Superior temporal gyrus (tissue), 1 donor: Measurements from ENCODE around the gene GARNL3.

Experiments used
- DNase-seq: peaks from one replicate; pipeline ENCODE4 v3.0.0-alpha.2; 2016; ENCODE audit errors: extremely low spot score

The GARNL3 gene

DNA sequence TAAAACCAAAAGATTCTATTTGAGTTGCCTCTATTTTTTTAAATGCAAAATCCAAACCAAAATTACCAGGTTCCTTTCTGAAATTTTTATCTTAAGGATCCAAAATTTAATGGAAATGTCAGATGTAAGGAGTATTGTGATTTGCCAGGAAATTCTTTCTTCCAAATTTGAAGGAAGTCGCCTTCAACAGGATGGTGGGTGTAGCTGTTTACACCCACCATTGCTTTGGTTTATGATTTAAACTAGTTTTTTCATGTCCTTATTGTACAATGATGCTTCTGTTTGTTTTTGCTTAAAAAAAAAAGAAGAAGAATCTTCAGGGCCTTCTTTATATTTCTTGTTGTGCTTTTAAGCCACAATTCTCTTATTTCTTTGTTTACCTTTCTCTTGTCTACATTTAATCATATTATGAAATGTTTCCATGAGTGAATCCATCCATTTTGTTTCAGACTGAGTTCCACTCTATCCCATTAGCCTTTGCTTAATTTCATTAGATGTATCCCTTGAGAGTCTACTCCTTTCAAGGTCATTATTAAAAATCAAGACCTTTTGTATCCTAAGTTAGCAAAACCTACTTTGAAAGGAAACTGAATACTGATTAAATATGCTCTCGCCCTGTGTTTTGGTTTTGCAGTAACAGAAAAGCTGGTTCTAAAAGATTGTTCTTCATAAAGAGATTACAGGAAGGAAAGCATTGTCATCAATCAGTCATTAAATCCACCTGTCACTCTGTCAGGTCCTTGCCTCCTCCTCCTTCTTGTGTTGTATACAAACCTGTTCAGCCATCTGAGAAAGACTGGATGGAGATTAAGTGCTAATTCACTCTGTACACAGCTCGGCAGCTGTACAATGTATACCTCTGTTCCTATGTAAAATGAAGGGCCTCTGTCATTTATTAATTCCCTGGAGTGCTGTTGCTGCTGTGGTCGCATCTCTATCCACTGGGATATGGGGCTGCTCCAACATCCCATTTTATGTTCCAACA is 86.9 kb downstream of the GARNL3 start:
- DNase-seq = no peak

DNA sequence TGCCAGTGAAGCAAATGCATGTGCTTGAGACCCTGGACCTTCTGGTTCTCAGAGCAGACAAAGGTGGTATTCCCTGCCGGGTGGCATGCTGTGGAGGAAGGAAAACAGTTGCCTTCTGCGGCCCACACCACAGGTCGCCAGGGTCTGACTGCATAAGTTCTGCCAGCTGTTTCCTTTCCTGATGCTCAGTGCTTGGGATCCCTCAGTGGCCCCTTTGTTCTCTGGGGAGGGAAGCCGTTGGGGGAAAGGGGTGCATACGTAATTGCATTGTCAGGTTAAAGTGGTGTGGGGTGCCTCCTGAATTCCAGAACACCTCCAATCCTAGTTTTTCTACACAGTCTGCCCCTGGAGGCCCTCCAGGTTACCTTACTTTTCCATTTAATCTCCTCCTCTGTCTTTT is 89.3 kb downstream of the GARNL3 start:
- no peak for DNase-seq

DNA sequence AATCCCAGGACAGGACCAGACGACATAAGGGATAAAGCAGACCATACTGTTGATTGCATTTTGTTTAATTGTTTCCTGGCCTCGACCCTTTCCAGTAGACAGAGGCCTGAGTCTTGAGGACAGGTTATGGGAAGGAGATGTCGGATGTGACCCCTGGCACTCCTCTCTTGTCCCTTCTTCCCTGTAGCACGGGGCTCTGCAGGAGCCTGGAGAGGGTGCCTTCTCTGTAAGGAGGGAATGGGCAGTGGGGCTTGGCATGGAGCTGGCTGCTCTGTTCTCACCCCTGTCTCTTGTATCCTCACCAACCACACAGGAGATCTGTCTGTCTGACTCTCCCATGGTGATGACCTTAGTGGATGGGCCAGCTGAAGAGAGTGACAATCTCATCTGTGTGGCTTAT is 92.3 kb downstream of the GARNL3 start:
- no peak for DNase-seq

DNA sequence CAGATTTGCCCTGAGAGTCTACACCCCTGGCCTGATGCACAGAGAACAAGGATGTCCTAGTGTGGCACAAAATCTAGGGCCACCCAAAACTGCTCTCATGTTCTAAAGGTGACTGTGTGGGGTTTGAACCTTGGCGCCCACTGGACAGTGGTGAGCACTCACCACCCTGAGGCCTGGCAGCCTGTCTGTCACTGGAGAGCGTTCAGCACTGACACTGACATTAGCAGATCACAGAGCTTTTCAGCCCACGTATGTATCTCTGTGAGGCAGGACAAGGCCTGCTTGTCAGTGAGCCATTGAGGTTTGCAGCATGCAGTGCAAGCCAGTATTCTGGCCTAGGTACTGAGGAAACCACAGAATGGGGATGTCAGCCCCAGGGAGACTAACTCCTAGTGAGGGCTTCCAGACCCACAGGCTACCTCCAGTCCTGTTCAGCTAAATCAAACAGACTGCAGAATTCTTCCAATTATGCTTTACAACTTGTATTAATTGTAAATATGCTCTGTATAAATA is 93.5 kb downstream of the GARNL3 start:
- no peak for DNase-seq

DNA sequence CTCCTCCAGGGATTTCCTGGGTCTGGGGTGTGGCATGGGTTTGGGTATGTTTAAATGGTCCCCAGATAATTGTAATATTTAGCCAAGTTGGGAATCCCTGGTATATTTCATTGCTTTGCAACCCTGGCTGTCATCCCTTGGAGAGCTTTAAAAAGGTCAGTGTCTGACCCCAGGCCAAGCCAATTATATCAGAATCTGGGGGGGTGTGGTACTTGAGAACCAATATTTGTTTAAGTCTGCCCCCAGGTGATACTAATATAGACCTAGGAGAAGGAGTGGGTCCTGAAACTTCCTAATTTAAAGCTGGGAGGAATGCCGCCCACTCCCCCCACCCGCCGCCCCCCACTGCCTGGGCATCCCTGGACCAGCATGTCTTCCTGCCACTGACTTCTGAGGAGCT is 94.2 kb downstream of the GARNL3 start:
- DNase-seq = no peak

DNA sequence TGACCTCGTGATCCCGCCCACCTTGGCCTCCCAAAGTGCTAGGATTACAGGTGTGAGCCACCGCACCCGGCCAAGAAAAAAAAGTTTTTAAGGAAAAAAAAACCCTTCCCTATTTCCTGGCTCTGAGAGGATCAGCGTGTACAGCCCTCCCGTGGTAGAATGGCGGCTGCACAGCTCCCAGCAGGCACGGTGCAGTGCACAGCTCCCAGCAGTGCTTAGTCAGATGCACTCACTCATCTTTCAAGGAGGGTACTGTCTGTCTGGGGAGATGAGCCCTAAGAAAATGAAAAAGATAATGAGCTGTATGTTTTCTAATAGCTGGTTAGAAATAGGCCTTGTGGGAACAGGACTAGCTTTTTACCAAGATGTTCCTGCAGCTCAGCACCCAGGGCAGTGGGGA is 95.7 kb downstream of the GARNL3 start:
- no peak for DNase-seq

DNA sequence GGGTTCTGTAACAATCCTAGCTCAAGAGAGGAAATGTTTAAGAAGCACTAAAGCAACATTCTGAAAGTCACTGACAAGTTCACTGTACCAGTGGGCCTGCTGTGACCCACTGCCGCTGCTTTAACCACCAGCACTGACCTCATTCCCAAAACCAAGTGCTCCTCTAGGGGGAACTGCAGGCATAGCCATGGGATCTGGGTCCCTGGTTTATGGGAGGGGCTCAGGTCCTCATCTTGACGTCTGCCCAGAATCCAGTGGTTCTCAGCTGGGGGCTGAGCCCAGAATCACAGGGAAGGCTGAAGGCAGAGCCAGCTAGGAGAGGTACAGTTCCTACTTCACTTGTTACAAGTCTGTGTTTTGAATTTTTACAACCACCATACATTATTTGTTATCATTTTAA is 96.3 kb downstream of the GARNL3 start:
- no peak for DNase-seq

DNA sequence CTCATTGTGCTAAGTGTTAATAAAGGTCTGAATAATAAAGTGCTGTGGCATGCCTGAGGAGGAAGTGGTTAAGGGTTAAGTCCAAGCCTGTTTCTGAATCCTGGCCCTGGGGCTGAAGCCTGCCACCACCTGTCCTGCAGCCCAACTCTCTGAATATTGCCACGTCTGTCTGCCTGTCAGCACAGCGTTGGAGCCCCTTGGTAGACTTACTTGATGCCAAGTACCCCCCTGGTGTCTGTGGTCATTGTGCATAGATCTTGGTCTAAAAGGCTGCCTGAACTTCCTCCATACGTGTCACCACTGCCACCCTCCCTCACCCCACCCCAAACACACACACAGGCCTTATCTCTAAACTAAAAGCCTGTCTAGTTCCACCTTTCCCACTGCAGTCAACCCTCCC is 97.0 kb downstream of the GARNL3 start:
- DNase-seq = no peak

DNA sequence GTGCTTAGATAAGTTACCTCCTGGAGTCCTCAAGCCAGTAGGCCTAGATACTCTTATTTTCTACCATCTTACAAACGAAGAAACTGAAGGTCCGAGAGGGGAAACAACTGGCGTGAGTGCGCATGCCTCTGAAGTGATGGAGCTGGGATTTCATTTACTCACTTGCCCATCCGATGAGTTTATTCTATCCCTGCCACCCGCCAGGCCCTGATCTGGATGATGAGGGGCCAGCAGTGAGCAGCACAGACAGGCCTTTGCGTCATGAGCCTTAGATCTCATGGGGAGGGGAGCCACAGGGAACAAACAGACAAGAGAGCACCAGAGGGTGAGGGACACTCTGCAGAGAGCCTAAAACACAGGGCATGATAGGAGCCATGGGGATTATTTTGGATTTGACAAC is 98.3 kb downstream of the GARNL3 start:
- DNase-seq = no peak

DNA sequence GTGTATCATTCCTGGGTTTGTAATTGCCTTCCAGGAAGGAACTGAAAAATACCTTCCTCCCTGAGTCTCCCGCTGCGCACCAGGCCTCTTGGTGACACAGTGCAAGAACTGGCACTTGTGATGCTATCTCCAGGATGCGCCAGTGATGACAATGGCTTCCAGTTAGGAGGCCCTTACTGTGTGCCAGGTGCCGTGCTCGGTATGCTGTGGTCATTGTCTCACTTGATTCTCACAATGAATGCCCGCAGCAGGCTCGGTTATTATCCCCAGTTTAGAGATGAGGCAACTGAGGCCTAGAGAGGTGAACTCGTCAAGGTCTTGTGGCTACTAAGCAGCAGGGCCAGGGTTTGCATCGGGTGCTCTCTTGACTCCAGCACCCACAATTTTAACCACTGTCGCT is 100.9 kb downstream of the GARNL3 start:
- no peak for DNase-seq

DNA sequence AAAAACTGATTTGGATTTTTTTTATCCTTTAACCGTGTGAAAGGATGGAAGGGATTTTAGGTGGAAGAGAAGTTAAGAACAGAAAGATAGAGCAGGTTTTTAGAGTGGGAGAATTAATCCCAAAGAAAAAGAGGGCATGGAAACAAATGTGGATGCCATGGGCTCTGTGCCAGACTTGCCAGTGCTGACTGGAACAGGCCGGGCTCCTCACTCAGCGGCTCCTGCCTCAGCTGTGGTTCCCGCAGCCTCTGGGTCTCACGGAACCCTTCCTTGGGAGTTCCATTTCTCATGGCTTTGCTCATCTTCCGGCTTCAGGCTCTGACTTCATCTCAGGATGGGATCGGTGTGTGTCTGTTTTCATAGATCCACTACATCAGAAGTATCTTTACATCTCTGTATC is 102.0 kb downstream of the GARNL3 start:
- DNase-seq = peak; percentile 57

DNA sequence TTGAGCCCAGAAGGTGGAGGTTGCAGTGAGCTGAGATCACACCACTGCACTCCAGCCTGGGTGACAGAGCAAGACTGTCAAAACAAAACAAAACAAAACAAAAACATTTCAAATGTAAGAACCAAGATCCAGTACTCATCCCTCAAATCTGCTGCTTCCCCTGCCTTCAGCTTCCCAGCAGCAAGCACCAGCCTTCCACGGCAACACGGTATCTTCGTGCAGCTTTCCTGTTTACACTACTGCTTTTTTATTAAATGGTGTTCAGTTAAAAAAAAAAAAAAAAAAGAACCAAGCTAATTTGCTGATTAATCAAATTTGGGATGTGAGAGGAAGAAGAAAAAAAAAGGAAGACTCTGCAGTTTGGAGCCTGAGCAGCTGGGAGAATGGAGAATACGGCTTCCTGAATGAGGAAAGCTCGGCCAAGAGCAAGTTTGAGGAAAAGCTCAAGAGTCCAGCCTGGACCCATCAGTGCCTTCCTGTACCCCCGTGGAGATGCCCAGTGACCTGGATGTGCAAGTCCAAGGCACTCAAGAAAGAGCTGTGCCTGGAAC is 104.4 kb downstream of the GARNL3 start:
- no peak for DNase-seq

DNA sequence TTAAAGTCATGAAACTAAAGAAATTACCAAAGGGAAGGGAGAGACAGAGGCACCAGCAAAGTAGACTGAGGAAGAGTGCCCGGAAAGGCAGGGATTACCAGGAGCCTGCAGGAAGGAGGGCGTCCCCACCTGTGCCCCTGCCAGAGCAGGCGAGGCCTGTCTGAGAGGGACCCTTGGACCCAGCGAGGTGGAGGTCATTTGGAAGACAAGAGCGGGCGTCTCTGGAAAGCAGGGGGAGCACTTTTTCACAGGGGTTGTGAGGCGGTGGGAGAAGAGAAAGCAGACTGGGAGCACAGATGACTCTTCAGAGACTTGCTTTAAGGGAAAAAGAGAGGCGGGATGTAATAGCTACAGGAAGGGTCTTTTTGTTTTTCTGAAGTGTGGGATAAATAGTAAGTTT is 104.9 kb downstream of the GARNL3 start:
- no peak for DNase-seq

DNA sequence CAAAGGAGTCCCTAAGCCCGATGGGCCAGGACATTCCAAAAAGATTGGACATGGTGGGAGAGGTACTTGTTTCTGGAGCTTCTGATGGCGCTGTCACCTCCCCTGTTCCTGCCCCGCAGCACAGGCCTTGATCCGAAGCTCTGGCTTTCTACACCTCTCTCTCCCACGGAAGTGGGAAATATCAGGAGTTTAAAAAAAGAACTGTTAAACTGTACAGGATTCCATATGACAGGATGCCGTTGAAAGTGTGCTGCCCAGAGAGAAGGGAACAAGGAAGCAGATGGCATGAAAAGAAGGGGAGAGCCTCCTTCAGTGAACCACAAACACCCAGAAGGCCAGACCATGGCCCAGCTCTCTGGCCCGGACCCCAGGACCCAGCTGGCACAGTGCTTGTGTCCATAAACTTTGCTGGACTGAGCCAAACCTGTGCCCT is 105.6 kb downstream of the GARNL3 start:
- no peak for DNase-seq

DNA sequence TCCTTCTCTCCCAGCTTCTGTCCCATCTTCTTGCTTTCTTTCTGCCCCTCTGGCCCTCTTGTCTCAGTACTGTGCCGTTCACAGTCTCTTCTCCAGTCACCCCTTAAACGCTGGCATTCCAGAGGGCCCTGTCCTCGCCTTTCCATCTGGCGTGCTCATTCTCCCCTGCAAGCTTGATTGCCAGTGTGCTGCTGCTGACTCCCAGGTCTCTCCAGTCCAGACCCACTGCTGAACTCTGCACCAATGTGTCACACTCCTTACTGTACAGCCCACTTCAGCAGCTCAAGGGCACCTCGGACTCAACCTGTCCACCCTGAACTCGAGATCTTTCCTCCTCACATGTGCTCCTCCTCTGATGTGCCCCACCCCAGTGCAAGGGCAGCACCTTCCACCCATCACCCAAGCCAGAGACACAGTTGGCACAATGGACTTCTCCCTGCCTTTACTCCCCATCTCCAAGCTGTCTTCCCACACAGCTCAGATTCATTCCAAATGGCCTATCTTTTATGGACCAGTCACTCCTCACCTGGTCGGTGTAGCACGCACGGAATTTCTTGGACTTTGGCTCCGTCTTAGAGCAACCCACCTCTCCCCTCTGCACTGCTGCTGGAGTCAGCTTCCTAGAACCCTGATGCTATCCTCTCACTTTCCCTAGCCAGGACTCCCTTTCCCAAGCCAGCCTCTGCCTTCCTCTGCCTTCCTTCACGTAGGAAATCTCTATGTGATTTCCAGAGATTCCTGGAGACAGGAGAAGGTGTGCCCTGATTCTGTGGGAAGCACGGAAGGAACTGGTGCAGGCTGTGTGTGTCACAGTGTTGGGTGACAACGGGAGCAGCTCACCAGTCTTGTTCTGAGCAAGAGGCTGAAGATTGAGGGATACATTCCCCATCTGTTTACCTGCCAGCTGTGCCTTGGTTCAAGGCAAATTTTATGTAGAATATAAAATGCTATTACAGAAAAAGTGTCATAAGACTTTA is 106.4 kb downstream of the GARNL3 start:
- DNase-seq = no peak

DNA sequence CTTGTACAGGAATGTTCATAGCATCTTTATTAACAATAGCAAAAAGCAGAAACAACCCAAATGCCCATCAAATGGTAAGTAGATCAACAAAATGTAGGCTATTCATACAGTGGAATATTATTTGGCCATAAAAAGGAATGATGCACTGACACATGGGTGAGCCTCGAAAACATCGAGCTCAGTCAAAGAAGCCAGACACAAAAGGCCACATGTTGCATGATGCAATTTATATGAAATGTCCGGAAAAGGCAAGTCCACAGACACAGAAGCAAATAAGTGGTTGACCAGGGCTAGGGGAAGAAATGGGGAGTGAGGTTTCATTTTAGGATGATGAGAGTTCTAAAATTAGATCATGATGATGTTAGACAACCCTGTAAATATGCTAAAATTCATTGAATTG is 115.9 kb downstream of the GARNL3 start:
- DNase-seq = no peak

DNA sequence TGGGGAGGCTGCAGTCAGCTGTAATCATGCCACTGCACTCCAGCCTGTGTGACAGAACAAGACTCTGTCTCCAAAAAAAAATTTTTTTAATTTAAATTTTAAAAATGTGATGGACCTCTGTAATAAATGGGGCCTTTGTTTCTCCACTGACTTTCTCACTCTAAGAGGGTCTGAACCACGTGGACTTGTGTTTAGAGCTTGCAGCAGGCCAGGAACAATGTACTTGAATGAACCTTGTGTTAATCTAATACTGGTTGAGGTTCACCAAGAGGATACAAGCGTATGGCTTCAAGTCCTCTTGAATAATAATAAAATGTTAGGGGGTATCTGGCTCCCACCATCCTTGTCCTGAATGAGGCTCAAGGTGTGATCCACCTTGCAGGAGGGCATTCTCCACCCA is 118.0 kb downstream of the GARNL3 start:
- DNase-seq = no peak

DNA sequence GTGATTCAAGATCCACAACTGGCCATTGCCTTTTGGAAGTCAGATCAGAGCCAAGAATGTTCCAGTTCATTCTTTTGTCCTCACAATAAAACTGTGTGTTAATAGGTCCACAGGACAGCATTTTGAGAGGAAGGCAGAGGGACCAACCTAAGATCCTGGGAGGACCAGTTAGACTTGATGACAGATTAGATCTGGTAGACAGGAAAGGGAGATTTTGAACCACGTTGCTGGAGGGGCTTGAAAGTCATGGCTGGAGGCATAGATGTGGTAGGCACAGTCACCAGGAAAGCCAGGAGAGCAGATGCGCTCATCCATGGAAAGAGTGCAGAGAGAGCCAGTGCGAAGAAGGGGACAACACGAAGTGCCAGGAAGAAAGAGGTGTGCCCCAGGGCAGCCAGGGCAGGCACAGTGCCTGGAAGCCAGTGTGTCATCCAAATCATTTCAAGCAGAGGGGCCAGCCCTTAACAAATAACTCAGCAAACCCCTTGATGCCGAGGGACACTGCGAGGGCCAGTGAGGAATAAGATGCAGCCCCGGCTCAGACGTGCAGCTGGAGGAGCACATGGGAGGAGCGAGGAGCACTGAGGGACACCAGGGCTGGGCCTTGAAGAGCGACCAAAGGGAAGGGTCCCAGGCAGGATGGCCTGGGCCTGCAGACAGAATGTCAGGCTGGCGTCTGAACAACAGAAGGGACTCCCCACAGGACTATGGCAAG is 119.6 kb downstream of the GARNL3 start:
- DNase-seq = no peak

DNA sequence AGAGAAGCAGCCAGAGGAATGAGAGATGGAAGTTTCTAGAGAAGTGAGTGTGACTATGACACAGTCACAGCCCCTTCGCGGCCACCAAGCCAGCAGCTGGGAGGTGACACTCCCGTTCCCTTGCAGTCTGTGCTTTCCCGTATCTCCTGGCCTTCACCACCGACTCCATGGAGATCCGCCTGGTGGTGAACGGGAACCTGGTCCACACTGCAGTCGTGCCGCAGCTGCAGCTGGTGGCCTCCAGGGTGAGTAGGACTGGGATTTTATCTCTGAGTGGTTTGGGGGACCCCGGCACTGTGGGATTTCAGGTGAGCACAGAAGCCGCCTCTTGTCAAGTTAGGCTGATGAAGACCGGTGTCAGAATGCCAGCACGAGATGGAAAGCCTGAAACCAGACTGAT is 120.3 kb downstream of the GARNL3 start:
- DNase-seq = no peak

DNA sequence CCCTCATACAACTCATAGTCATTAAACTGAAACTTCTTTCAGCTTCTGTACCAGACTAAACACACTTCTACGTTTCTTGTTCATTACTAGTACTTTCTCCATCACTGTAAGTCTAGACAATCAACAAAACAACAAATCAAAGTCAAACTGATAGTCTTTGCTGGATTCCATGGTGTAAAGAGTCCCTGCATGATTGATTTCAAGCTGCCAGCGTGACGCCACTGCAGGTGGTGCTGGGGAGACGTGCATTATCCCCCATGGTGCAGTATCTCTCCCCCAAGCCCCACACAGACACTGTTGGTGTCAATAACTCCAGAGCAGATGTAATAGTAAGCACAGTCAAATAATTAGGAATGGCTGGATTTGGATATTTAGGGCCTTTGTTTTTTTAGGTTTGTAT is 121.7 kb downstream of the GARNL3 start:
- peak; percentile 8 for DNase-seq

DNA sequence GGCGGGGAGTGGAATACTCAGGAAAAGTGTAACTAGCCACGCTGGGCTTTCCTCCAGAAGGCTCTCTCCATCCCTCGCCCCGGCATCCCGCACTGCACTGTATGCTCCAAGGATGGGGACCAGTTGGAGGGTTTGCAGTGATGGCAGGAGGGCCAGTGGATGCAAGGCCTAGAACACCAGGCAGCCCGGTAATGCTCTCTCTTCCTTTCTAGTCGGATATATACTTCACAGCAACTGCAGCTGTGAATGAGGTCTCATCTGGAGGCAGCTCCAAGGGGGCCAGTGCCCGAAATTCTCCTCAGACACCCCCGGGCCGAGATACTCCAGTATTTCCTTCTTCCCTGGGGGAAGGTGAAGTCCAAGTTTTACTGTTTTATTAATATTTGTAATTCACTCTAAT is 122.4 kb downstream of the GARNL3 start:
- no peak for DNase-seq
